GM12878 (cell line): ENCODE measurements around the gene AK4. TPM values are rescaled to one million over a fixed set of nuclear protein-coding genes. Genes with fewer than 3 reads are reported as not detected.

ENCODE experiments used
- ATAC-seq: fragments of 200-7000 bp; cut with Tn5 transposase; 3 replicates; pipeline ENCODE4 v1.9.1; 2020; ENCODE audit warnings: mild to moderate bottlenecking, moderate library complexity
- BruUV-seq: library from RNA; stranded (reverse); fragments of 400-500 nt; replicated peaks from 2 replicates; lab custom pipeline; 2021; lab: Mats Ljungman, UMichigan
- CTCF ChIA-PET: fragments of 300-600 bp; sonication (Branson Sonifier 250); formaldehyde crosslinking; extraction: SDS; loops from one replicate; lab custom pipeline; 2021; ENCODE audit warnings: inconsistent platforms; lab: Yijun Ruan, JAX
- POLR2A ChIA-PET: fragments of 350-600 bp; formaldehyde crosslinking; extraction: SDS; loops from one replicate; lab custom pipeline; 2021; ENCODE audit warnings: inconsistent platforms; lab: Charles Lee
- RAD21 ChIA-PET: fragments of 300-600 bp; sonication (Branson Sonifier 250); formaldehyde crosslinking; loops from one replicate; lab custom pipeline; 2023; ENCODE audit warnings: antibody characterized with exemption; ENCODE audit not compliant: unreplicated experiment; lab: Charles Lee
- SMC1A ChIA-PET: fragments of 300-600 bp; sonication (Branson Sonifier 250); formaldehyde crosslinking; loops from one replicate; lab custom pipeline; 2023; ENCODE audit not compliant: unreplicated experiment, uncharacterized antibody; lab: Charles Lee
- DNase-seq: peaks from one replicate; pipeline ENCODE4 v3.0.0-alpha.2; 2011; ENCODE audit warnings: low read depth, low spot score
- FAIRE-seq: peaks from 3 replicates; lab custom pipeline; 2011; peaks lifted over from hg19 to GRCh38; lab: Jason Lieb, UNC
- H2AFZ ChIP-seq: 2 replicates; pipeline ENCODE4 v1.6.0; 2011; ENCODE audit warnings: low read depth, low read length, control low read depth; ENCODE audit not compliant: control insufficient read depth
- H3K27ac ChIP-seq: 2 replicates; pipeline ENCODE4 v1.5.1; 2011; ENCODE audit warnings: control low read depth; ENCODE audit not compliant: control insufficient read depth, insufficient read depth
- H3K27me3 ChIP-seq, 2 experiments: replicated peaks in 1 of 2; 2 replicates each; pipeline versions ENCODE4 v1.6.0 to v1.6.1; 2011; ENCODE audit warnings: low read length in 1 of 2; ENCODE audit not compliant: control insufficient read depth in 2 of 2, insufficient read depth in 2 of 2
- H3K36me3 ChIP-seq, 2 experiments: 2 replicates each; pipeline ENCODE4 v1.5.1; 2011; ENCODE audit warnings: low read length in 1 of 2; ENCODE audit not compliant: control insufficient read depth in 2 of 2, insufficient read depth in 2 of 2
- H3K4me1 ChIP-seq: 2 replicates; pipeline ENCODE4 v1.6.1; 2011; ENCODE audit warnings: mild to moderate bottlenecking, low read length, moderate library complexity, mixed read lengths; ENCODE audit not compliant: control insufficient read depth, insufficient read depth
- H3K4me2 ChIP-seq: 2 replicates; pipeline ENCODE4 v1.6.0; 2011; ENCODE audit warnings: control low read depth; ENCODE audit not compliant: control insufficient read depth, insufficient read depth
- H3K4me3 ChIP-seq: fragments of 200-600 bp; sonication (generic); 2 replicates; pipeline ENCODE4 v1.5.1; 2016
- H3K79me2 ChIP-seq: 2 replicates; pipeline ENCODE4 v1.6.0; 2011; ENCODE audit warnings: low read length; ENCODE audit not compliant: control insufficient read depth, insufficient read depth
- H3K9ac ChIP-seq: 2 replicates; pipeline ENCODE4 v1.8.0; 2011; ENCODE audit warnings: low read length, control low read depth, mixed read lengths; ENCODE audit not compliant: control insufficient read depth, insufficient read depth
- H3K9me3 ChIP-seq: replicated peaks from 3 replicates; pipeline ENCODE4 v1.5.1; 2011; ENCODE audit warnings: mild to moderate bottlenecking, low read length; ENCODE audit not compliant: control insufficient read depth, insufficient read depth
- H4K20me1 ChIP-seq: 2 replicates; pipeline ENCODE4 v1.6.0; 2011; ENCODE audit not compliant: control insufficient read depth, insufficient read depth
- BACH1 ChIP-seq: fragments of 450-650 bp; IDR thresholded peaks from 2 replicates; pipeline ENCODE4 v1.6.1; 2017; ENCODE audit warnings: mild to moderate bottlenecking, borderline replicate concordance
- HDAC6 ChIP-seq: fragments of 200-600 bp; sonication (generic); IDR thresholded peaks from one replicate; pipeline ENCODE4 v1.8.0; 2017; ENCODE audit warnings: antibody characterized with exemption; ENCODE audit not compliant: unreplicated experiment
- HSF1 ChIP-seq: fragments of 150-350 bp; IDR thresholded peaks from 2 replicates; pipeline ENCODE4 v1.6.1; 2014; ENCODE audit warnings: mild to moderate bottlenecking, low read depth, low read length
- KAT2A ChIP-seq: conservative IDR thresholded peaks from 2 replicates; pipeline ENCODE4 v1.6.1; 2011; ENCODE audit warnings: low read depth, low read length; ENCODE audit not compliant: control insufficient read depth
- NBN ChIP-seq: fragments of 450-650 bp; IDR thresholded peaks from 2 replicates; pipeline ENCODE4 v1.6.1; 2016
- PBX3 ChIP-seq: IDR thresholded peaks from 2 replicates; pipeline ENCODE4 v1.6.1; 2011; ENCODE audit warnings: mild to moderate bottlenecking, low read depth, low read length, moderate library complexity; ENCODE audit not compliant: insufficient replicate concordance
- PML ChIP-seq: IDR thresholded peaks from 2 replicates; pipeline ENCODE4 v1.6.1; 2012; ENCODE audit warnings: low read length, inconsistent platforms
- SIX5 ChIP-seq: IDR thresholded peaks from 2 replicates; pipeline ENCODE4 v1.6.1; 2011; ENCODE audit warnings: mild to moderate bottlenecking, low read depth, low read length, moderate library complexity; ENCODE audit not compliant: severe bottlenecking
- SMAD5 ChIP-seq: IDR thresholded peaks from 2 replicates; pipeline ENCODE4 v1.6.1; 2016; ENCODE audit warnings: antibody characterized with exemption, low read depth
- SMARCA5 ChIP-seq: fragments of 450-650 bp; IDR thresholded peaks from 2 replicates; pipeline ENCODE4 v1.6.1; 2017; ENCODE audit warnings: mild to moderate bottlenecking
- SUPT20H ChIP-seq: IDR thresholded peaks from 2 replicates; pipeline ENCODE4 v1.6.1; 2011; ENCODE audit warnings: low read depth, mild to moderate bottlenecking, low read length, moderate library complexity, borderline replicate concordance; ENCODE audit not compliant: control insufficient read depth
- USF2 ChIP-seq: IDR thresholded peaks from 2 replicates; pipeline ENCODE4 v1.6.1; 2011; ENCODE audit warnings: low read depth, low read length, improper control_type of control experiment, borderline replicate concordance
- YY1 ChIP-seq: IDR thresholded peaks from 2 replicates; pipeline ENCODE4 v1.6.1; 2011; ENCODE audit warnings: low read depth, mild to moderate bottlenecking, low read length
- WGBS: methylation state at CpG from one replicate; pipeline ENCODE4 v1.1.6; 2016; ENCODE audit warnings: low lambda C conversion rate; ENCODE audit not compliant: insufficient replicate concordance, insufficient coverage; ENCODE audit errors: missing lambda C conversion rate; 5-methylcytosine and 5-hydroxymethylcytosine counted together
- in situ Hi-C: fragments of 300-500 bp; cut with MboI; formaldehyde crosslinking; loops from 9 replicates; pipeline ENCODE4 v1.14.3; 2018; ENCODE audit warnings: mixed read lengths
- intact Hi-C: fragments of 100-400 bp; cut with micrococcal nuclease; formaldehyde crosslinking; loops from one replicate; pipeline ENCODE4 v1.14.2; 2022; ENCODE audit not compliant: unreplicated experiment
- polyA plus RNA-seq, 11 experiments: library from polyadenylated mRNA; depleted of rRNA in 4 of 11; unstranded in 6 of 11; stranded (reverse) in 5 of 11; fragments of >200 nt; fragmentation: Nextera tagmentation in 4 of 11; fragmentation: Illumina TruSeq in 1 of 11; extraction: Ambion mirVana in 4 of 11; extraction: Trizol in 1 of 11; gene quantifications; 1 replicate in 1 of 11; 2 replicates in 10 of 11; pipeline versions ENCODE4 v1.2.1 to v1.2.3, GENCODE V29; 2011 to 2016; ENCODE audit warnings: inconsistent platforms in 2 of 11, missing spikeins in 2 of 11, low read depth in 1 of 11
- total RNA-seq, 4 experiments: library from RNA; depleted of rRNA in 3 of 4; stranded (reverse); fragments of >200 nt in 3 of 4; fragmentation: Illumina TruSeq in 1 of 4; extraction: Trizol in 1 of 4; gene quantifications; 2 replicates each; pipeline versions ENCODE4 v1.2.1 to v1.2.3, GENCODE V29; 2013 to 2021

AK4 gene
- total and polyA plus RNA-seq, 10 of the 15 experiments (the other 5 are each of a cell fraction or from before 2014, with no cell fraction given), result 23.9 to 161 (median 49.0) TPM

- H2AFZ ChIP-seq, result no peak overlapping the region
- ChIA-PET SMC1A (interaction anchor here (0.7 to 1.2 kb wide), 4 partner anchors 9 to 94 kb away, joined by 3 to 6 read pairs (median 3); no protein-coding TSS in a partner anchor), RAD21 (interaction anchor here (0.9 kb wide), 1 partner anchor 11 kb away, joined by 3 read pairs; no protein-coding TSS in a partner anchor), CTCF (interaction anchor here (1.2 to 1.6 kb wide), 2 partner anchors 11 to 17 kb away, joined by 4 to 9 read pairs; no protein-coding TSS in a partner anchor), POLR2A (interaction anchor here (1.4 kb wide), 1 partner anchor 41 kb away, joined by 3 read pairs; no protein-coding TSS in a partner anchor)
- H3K4me3 ChIP-seq, result no peak overlapping the region
- H3K4me2 ChIP-seq, result no peak overlapping the region
- DNase-seq (no peak), FAIRE-seq (no peak), ATAC-seq (no peak)
- H3K79me2 ChIP-seq, result peaks cover 2% of the 10 kb centered on the region
- H3K4me1 ChIP-seq, result peaks cover 3% of the 10 kb centered on the region
- no peaks in the 10 kb centered on the region; the same call in 1 of the 2 replicates for H4K20me1 ChIP-seq
- H3K9ac ChIP-seq, result no peak overlapping the region
- in situ Hi-C loops (no loop called here), intact Hi-C loops (no loop called here)
- H3K36me3 ChIP-seq, result peaks cover 0 to 16% of the 10 kb centered on the region in 2 experiments; a peak in 1 of 4 replicates
- H3K27ac ChIP-seq, result no peak overlapping the region
- BruUV-seq, result no TSS peak
- H3K9me3 ChIP-seq, result no peaks in the 10 kb centered on the region
- 0% methylated on average over 1 of the region's 1 CpG for WGBS
- no peaks in the 10 kb centered on the region for H3K27me3 ChIP-seq
- TF ChIP-seq KAT2A (no peak), SMAD5 (no peak), NBN (no peak)
Measured at GRCh38 chr1:65198096-65198495, 50.1 kb downstream of the AK4 start.

- CTCF ChIA-PET, result interaction anchor here (1.4 to 1.6 kb wide), 3 partner anchors 9 to 15 kb away, joined by 4 to 6 read pairs (median 5); no protein-coding TSS in a partner anchor
- no peak for FAIRE-seq
- TF ChIP-seq SIX5, result no peak
- TF ChIP-seq PML, result no peak
- TF ChIP-seq SMARCA5, result no peak
- TF ChIP-seq SUPT20H, result no peak
- no peak for TF ChIP-seq HDAC6
- no peak for TF ChIP-seq BACH1
- TF ChIP-seq HSF1, result no peak
- TF ChIP-seq USF2, result no peak
- TF ChIP-seq PBX3, result no peak
- no peak for TF ChIP-seq YY1
Measured at GRCh38 chr1:65200411-65200810, 52.4 kb downstream of the AK4 start.

More at GRCh38 chr1:65200411-65200810, 52.4 kb downstream of the AK4 start:
- H3K4me3 ChIP-seq, result no peak overlapping the region
- no peaks in the 10 kb centered on the region for H3K9me3 ChIP-seq
- H3K9ac ChIP-seq, result no peak overlapping the region
- H2AFZ ChIP-seq, result no peak overlapping the region
- ChIA-PET POLR2A (interaction anchor here (0.5 kb wide), 1 partner anchor 32 kb away, joined by 5 read pairs; no protein-coding TSS in a partner anchor), SMC1A (interaction anchor here (0.9 to 1.5 kb wide), 2 partner anchors 15 to 33 kb away, joined by 3 read pairs; no protein-coding TSS in a partner anchor), RAD21 (interaction anchor here (0.6 to 1.0 kb wide), 2 partner anchors 20 to 39 kb away, joined by 3 read pairs; no protein-coding TSS in a partner anchor)
- H3K27me3 ChIP-seq, result no peaks in the 10 kb centered on the region
- peaks cover 3% of the 10 kb centered on the region for H3K4me1 ChIP-seq
- no peak for ATAC-seq
- peaks cover 4% of the 10 kb centered on the region for H3K79me2 ChIP-seq
- in situ Hi-C loops, result loop anchor here (25.0 kb wide), 1 partner anchor 138 kb away; no protein-coding TSS in a partner anchor
- DNase-seq, result no peak
- no peak overlapping the region for H3K27ac ChIP-seq
- no TSS peak for BruUV-seq
- peaks cover 0 to 10% of the 10 kb centered on the region in 2 experiments; a peak in 1 of 4 replicates for H3K36me3 ChIP-seq
- no peaks in the 10 kb centered on the region; the same call in 1 of the 2 replicates for H4K20me1 ChIP-seq
- 100% methylated on average over 2 of the region's 2 CpGs for WGBS
- no peak overlapping the region for H3K4me2 ChIP-seq
- intact Hi-C loops, result no loop called here
